Astrocyte of the cerebellum (primary cell): Measurements from ENCODE around the gene SERPINE2.

Experiments
- DNase-seq: peaks from one replicate; pipeline ENCODE4 v3.0.0-alpha.2; 2011; ENCODE audit warnings: low read depth
- H3K4me3 ChIP-seq: 2 replicates; pipeline ENCODE4 v1.5.1; 2011; ENCODE audit warnings: mild to moderate bottlenecking, low read depth, low read length, moderate library complexity
- CTCF ChIP-seq: IDR thresholded peaks from 2 replicates; pipeline ENCODE4 v1.5.1; 2012; ENCODE audit warnings: low read length, low read depth, moderate library complexity, mild to moderate bottlenecking; ENCODE audit errors: missing control alignments
- in situ Hi-C: cut with HindIII; loops from 2 replicates; pipeline ENCODE4 v1.10.0; 2017; ENCODE audit warnings: low sequenced_read_pairs

The SERPINE2 gene

GRCh38 chr2:224062481-224063297 lies 23.6 kb upstream of the SERPINE2 start:
- no peak overlapping the region for H3K4me3 ChIP-seq
- in situ Hi-C loops = no loop called here
- TF ChIP-seq CTCF = no peak
- no peak for DNase-seq

GRCh38 chr2:224060783-224061482 lies 21.8 kb upstream of the SERPINE2 start:
- in situ Hi-C loops = no loop called here
- DNase-seq = no peak
- no peak for TF ChIP-seq CTCF
- H3K4me3 ChIP-seq = no peak overlapping the region

GRCh38 chr2:224059178-224059577 lies 20.1 kb upstream of the SERPINE2 start:
- DNase-seq = no peak
- no peak overlapping the region for H3K4me3 ChIP-seq
- in situ Hi-C loops = no loop called here
- TF ChIP-seq CTCF = no peak

GRCh38 chr2:224058048-224058775 lies 19.1 kb upstream of the SERPINE2 start:
- no peak for DNase-seq
- peak; percentile 18 for TF ChIP-seq CTCF
- no peak overlapping the region for H3K4me3 ChIP-seq
- in situ Hi-C loops = no loop called here

- in situ Hi-C loops = no loop called here
- DNase-seq = no peak
- no peak for TF ChIP-seq CTCF
- H3K4me3 ChIP-seq = no peak overlapping the region
These were observed 17.8 kb upstream of the SERPINE2 start for GRCh38 chr2:224056889-224057288.

GRCh38 chr2:224055101-224055500 lies 16.0 kb upstream of the SERPINE2 start:
- no peak overlapping the region for H3K4me3 ChIP-seq
- no peak for TF ChIP-seq CTCF
- in situ Hi-C loops = no loop called here
- DNase-seq = no peak
